Iris pigment epithelial cell (primary cell): ENCODE results near the gene MACC1.
"Not testable (repeated sequence)": the region's sequence is repeated elsewhere in the genome, so short reads cannot be mapped to it uniquely, and the experiment has no call there.

ENCODE experiments used
- DNase-seq: peaks from one replicate; pipeline ENCODE4 v3.0.0-alpha.2; 2011; ENCODE audit warnings: low read depth

The MACC1 gene

DNA sequence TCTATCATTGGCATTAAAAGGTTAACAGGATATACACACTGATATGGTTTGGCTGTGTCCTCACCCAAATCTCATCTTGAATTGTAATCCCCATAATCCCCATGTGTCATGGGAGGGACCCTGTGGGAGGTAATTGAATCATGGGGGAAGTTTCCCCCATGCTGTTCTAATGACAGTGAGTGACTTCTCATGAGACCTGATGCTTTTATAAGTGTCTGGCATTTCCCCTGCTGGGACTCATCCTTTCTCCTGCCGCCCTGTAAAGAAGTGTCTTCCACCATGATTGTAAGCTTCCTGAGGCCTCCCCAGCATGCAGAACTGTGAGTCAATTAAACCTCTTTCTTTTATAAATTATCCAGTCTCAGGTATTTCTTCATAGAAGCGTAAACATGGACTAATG, 9.4 kb downstream of the MACC1 start:
- not testable (repeated sequence) for DNase-seq

GRCh38 chr7:20206104-20206896, 10.9 kb downstream of the MACC1 start:
- no peak for DNase-seq

DNA sequence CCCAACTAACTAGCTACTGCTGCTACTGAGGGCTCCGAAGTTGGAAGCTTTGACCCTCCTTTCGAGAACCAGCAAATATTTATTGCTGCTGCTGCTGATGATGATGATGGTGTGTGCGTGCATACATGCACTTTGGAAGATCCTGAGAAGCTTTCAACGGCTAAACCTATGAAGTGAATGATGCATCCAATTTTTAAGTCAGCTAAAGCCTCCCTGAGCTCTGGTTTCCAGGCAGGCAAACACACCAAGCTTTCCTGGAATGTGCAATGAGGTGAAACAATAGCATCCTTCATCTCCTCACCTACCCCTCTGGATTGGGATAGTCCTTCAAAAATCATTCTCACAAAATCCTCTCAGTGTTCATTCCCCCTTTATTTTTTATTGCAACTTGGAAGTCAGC, 13.9 kb downstream of the MACC1 start:
- DNase-seq, result no peak

DNA sequence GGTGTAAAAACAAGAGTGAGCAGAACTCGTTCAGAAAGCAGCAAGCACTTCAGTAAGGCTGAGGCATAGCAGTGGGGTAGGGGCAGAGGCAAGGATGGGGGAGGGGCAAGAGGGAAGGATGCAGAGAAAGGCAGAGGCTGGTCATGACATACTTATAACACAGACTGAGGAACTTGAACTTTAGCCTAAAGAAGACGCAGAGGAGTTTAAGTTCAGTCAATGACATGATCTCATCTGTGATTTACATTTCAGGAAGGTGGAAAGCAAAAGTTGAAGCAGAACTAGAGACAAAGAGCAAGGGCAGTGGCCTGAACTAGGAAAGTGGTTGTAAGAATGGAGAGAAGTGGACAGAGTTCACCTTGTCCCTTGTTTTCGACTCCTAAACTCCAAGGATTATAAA, 15.8 kb downstream of the MACC1 start:
- DNase-seq, result no peak

DNA sequence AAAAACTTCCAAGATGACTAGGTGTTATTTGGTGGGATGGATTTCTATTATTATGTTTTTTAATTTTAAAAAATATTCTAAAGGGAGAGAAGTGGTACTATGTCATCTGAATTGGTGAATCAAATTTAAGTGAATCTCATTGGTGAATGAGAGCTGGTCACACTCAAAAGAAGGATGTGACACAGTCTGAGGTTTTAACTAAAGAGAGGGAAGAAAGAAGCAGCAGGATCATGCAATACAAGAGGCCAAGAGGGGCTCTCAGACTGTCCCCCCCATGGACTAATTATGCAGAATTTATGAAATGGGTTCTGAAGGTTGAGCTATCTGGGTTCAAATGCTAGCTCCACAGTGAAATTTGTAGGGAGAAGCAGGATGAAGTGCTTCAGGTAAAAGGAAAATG, 16.2 kb downstream of the MACC1 start:
- DNase-seq, result no peak

GRCh38 chr7:20200361-20200760, 16.8 kb downstream of the MACC1 start:
- no peak for DNase-seq

DNA sequence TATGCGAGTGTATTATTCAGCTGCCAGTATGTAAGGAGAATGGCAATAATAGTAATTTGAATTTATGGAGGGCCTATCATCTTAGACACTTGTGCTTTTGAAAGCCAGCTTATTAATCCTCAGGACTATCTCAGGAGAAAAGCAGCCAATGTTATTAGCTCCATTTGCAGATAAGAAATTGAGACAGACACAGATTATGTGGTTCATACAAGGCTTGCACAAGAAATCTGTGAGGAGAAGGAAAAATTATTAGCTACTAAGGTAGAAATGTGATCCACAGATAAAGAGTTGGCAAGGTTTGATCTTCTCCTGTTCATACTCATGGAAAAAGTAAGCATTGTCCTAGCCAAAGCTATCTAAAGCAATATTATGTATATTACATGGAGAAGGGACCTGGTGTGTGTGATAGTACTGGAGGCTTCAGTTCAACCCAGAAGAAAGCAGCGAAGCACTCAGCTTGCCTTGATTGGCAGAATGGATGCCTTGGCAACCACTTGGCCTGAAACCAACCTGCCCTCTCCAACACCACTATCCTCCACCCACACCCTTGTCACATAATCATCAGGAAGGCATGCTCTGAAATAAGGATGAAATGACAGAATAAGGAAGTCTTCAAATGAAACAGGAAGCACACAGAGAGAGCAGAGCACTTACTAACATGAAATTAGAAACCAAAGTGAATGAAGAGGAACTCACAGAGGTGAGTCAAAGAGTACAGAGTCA, 18.0 kb downstream of the MACC1 start:
- DNase-seq, result peak; percentile 83

DNA sequence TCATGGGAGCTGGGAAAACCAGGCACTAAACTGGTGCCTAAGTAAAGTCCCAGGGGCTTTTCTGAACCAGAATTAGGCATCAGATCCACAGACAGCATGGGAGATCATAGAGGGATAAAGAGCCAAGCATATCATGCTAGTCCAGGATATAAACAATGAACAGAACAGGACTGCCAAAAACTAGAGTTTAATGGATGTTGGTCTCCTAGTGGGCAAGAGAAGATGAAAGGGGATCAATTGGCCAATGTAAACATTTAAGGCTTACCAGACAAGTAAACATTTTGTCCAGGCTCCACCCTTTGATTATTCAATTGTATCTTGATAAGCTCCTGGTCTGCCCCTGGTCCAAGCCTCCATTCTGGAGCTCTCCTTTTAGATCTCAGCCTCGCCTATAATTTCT, 18.9 kb downstream of the MACC1 start:
- DNase-seq, result no peak

GRCh38 chr7:20197837-20198236, 19.3 kb downstream of the MACC1 start:
- no peak for DNase-seq

GRCh38 chr7:20197125-20197748, 19.9 kb downstream of the MACC1 start:
- DNase-seq, result no peak

- no peak for DNase-seq
These were observed 22.7 kb downstream of the MACC1 start for GRCh38 chr7:20194343-20194995.

- no peak for DNase-seq
These were observed 23.3 kb downstream of the MACC1 start for GRCh38 chr7:20193873-20194272.

GRCh38 chr7:20193242-20193777, 23.9 kb downstream of the MACC1 start:
- no peak for DNase-seq

DNA sequence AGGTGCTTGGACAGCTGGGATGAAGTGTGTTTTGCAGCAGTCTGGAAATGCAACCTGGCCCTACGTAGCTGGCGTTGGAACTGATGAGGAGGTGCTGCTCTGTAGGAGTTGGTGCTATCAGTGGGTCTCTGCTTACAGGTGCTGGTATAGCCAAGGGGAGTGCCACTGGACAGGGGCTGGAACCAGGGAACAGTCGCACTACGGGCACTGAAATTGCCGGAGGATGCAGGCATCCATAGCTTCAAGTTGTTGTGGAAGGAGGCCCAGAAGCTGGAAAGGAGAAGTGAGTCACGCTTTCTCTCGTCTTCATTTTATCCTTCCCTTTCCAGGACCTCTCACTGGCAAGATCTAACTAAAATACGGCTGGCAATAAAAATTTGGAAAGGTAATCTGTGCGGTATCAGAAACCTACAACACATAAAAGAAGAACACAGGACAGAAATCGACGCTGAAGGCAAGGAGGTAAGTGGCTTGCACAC, 25.8 kb downstream of the MACC1 start:
- DNase-seq, result no peak

GRCh38 chr7:20190560-20191390, 26.4 kb downstream of the MACC1 start:
- no peak for DNase-seq

GRCh38 chr7:20189852-20190251, 27.3 kb downstream of the MACC1 start:
- no peak for DNase-seq

GRCh38 chr7:20188567-20188966, 28.6 kb downstream of the MACC1 start:
- no peak for DNase-seq

DNA sequence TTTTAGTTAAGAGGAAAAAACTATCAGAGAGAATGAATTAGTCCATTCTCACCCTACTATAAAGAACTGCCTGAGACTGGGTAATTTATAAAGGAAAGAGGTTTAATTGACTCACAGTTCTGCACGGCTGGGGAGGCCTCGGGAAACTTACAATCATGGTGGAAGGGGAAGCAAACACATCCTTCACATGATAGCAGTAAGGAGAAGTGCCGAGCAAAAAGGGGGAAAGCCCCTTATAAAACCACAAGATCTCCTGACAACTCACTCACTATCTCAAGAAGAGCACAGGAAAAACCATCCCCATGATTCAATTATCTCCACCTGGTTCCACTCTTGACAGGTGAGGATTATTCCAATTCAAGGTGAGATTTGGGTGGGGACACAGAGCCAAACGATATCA, 29.3 kb downstream of the MACC1 start:
- DNase-seq, result not testable (repeated sequence)

GRCh38 chr7:20185988-20186387, 31.2 kb downstream of the MACC1 start:
- no peak for DNase-seq

DNA sequence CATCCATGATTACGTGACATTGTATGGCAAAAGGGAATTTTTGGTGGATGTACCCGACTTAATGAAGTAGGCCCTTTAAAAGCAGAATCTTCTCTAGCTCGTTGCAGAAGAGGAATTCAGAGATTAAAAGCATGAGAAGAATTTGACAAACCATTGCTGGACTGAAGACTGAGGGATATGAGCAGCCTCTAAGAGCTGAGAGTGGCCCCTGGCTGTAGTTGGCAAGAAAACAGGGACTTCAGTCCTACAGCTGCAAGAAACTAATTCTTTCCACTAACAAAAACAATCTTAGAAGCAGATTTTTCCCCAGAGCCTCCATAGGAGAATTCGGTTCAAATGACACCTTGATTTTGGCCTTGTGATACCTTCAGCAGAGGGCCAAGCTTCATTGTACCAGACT, 34.1 kb downstream of the MACC1 start:
- no peak for DNase-seq

- no peak for DNase-seq
These were observed 40.5 kb downstream of the MACC1 start for GRCh38 chr7:20176578-20177242.
